Measurements from ENCODE around the gene PRDM15.

The PRDM15 gene

GRCh38 chr21:41858466-41859296 lies 20.5 kb downstream of the PRDM15 start:
- Histone ChIP-seq H3K9me3 (no peaks in the 10 kb centered on the region), H3K4me1 (no peaks in the 10 kb centered on the region), H3K27me3 (ENCODE audit: low read depth) (no peaks in the 10 kb centered on the region), H3K36me3 (replicated peaks) (peaks cover 4% of the 10 kb centered on the region), H3K4me3 (no peak overlapping the region)
- DNase-seq (ENCODE audit: low spot score in 2 of 2) = no peak
- in situ Hi-C loops (cut with MboI; ENCODE audit: low sequenced_read_pairs) = no loop called here

- no peaks in the 10 kb centered on the region for H3K27me3 ChIP-seq (ENCODE audit: low read depth)
- H3K4me3 ChIP-seq = no peak overlapping the region
- no peaks in the 10 kb centered on the region for H3K9me3 ChIP-seq
- H3K4me1 ChIP-seq = no peaks in the 10 kb centered on the region
- no peak for DNase-seq (ENCODE audit: low spot score in 2 of 2)
- peaks cover 4% of the 10 kb centered on the region for H3K36me3 ChIP-seq (replicated peaks)
- in situ Hi-C loops (cut with MboI; ENCODE audit: low sequenced_read_pairs) = no loop called here
Measured at GRCh38 chr21:41857771-41858300, 21.3 kb downstream of the PRDM15 start.

DNA sequence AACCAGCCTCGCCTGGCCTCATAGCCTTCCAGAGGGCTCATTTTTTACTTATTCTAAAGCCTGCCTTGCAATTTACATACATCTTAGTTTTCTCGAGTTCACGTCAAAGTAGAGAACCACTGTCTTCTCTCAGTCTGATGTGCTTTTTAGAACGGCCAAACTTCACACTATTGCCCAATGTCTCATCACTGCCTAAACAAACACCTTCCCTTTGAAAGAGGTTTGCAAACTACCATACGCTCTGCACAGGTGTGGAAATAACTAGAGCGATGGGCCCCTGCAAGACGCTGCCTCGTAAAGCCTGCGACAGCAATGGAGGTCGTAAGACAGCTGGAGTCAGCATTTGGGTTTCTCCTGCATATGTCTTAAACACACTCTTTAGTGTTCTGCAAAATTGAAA lies 22.6 kb downstream of the PRDM15 start:
- no peaks in the 10 kb centered on the region for H3K4me1 ChIP-seq
- H3K4me3 ChIP-seq = no peak overlapping the region
- no peak for DNase-seq (ENCODE audit: low spot score in 2 of 2)
- no peaks in the 10 kb centered on the region for H3K9me3 ChIP-seq
- H3K36me3 ChIP-seq (replicated peaks) = peaks cover 4% of the 10 kb centered on the region
- in situ Hi-C loops (cut with MboI; ENCODE audit: low sequenced_read_pairs) = no loop called here
- no peaks in the 10 kb centered on the region for H3K27me3 ChIP-seq (ENCODE audit: low read depth)

DNA sequence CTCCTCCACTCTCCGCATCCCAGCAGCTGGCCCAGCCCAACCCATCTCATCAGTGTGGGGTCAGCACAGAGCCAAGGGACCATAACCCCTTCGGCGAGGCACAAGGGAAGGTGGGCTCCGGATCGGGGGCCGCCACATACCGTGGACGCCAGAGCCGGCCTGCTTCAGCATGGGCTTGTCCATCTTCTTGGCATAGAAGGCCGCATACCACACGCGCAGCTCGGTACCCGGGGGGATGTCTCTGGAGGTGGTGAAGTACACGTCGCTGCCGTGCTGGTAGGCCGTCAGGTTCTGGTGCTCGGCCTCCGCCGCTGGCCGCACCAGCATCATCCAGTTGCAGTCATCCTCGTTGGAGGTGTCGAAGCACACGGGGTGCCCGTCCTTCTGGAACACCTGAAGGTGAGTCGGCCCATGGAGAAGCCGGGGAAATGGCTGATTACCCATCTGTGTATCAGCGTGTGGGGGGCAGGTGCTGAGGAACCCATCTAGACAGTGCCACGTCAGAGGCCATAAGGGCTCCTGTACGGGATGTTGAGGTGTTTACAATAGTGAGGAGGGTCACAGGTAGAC lies 24.6 kb downstream of the PRDM15 start:
- no peaks in the 10 kb centered on the region for H3K27me3 ChIP-seq (ENCODE audit: low read depth)
- H3K36me3 ChIP-seq (replicated peaks) = peaks cover 4% of the 10 kb centered on the region
- no peaks in the 10 kb centered on the region for H3K4me1 ChIP-seq
- in situ Hi-C loops (cut with MboI; ENCODE audit: low sequenced_read_pairs) = no loop called here
- DNase-seq (ENCODE audit: low spot score in 2 of 2) = no peak
- no peaks in the 10 kb centered on the region for H3K9me3 ChIP-seq
- H3K4me3 ChIP-seq = no peak overlapping the region

GRCh38 chr21:41852929-41853320 lies 26.2 kb downstream of the PRDM15 start:
- in situ Hi-C loops (cut with MboI; ENCODE audit: low sequenced_read_pairs) = no loop called here
- Histone ChIP-seq H3K36me3 (replicated peaks) (peaks cover 4% of the 10 kb centered on the region), H3K27me3 (ENCODE audit: low read depth) (no peaks in the 10 kb centered on the region), H3K4me1 (no peaks in the 10 kb centered on the region), H3K4me3 (no peak overlapping the region), H3K9me3 (no peaks in the 10 kb centered on the region)
- DNase-seq (ENCODE audit: low spot score in 2 of 2) = no peak

DNA sequence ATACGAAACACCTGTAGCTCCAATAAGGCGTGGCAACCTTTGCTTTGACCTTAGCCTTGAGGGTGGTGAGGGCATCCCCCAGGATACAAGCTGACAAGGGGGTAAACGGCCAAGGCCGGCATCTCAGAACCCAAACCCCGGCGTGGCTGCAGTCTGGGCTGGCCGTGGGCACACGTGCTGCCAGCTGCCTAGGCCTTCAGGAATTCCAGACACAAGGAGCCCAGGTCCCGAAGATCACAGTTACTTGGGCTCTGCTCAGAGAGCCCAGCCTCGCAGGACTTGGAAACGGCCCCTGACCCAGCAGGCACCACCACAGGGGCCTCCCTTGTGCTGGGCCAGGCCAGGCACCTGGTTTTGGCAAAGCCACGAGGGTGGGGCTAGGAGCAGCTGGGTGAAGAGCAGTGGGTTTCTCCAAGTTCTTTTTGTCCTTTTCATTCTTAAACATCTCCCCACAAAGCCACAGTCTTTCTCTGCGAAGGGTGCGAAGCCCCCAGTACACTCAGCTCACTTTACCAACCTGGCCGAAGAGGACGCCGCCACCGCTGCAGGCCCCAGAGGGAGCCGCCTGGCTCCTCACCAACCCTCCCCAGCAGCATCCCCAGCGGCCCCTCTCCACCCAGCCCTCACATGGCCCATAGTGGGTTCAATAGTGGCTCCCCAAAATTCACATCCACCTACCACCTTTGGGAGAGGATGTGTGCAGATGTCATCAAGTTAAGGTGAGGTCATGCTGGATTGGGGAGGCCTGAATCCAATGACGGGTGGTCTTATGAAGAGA lies 26.8 kb downstream of the PRDM15 start:
- Histone ChIP-seq H3K27me3 (ENCODE audit: low read depth) (no peaks in the 10 kb centered on the region), H3K4me1 (no peaks in the 10 kb centered on the region), H3K9me3 (no peaks in the 10 kb centered on the region), H3K36me3 (replicated peaks) (peaks cover 4% of the 10 kb centered on the region), H3K4me3 (no peak overlapping the region)
- in situ Hi-C loops (cut with MboI; ENCODE audit: low sequenced_read_pairs) = no loop called here
- DNase-seq (ENCODE audit: low spot score in 2 of 2) = no peak

DNA sequence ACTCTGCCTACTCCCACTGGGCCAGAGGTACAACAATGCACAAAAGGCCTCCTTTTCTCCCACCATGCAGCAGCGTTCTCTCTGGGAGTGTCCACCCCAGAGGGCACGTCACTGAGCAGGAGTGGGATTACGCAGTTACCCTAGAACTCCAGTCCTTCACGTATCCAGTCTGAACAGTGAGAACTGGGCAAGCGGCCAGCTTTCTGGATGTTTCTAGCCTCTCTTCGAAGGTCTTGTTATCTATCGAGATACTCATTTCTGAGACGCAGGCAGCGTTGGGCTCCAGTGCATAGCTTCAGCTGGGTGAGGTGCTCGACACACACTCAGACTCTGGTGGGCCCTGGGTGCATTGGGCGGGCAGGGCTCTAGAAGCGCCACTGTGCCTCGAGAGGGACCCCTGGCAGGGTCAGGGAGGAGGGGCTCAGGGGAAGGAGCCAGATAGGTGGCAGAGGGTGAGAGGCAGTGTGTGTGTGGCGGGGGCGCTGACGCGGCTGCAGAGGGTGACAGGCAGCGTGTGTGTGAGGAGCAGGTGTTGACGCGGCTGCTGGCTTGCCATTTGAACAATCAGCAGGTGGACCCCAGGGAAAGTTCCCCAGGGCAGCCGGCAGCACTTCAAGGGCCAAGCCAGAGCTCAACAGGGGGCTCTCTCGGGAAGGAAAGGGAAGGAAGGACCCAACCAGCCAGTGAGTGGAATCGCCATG lies 27.9 kb downstream of the PRDM15 start:
- in situ Hi-C loops (cut with MboI; ENCODE audit: low sequenced_read_pairs) = no loop called here
- Histone ChIP-seq H3K4me3 (no peak overlapping the region), H3K4me1 (no peaks in the 10 kb centered on the region), H3K27me3 (ENCODE audit: low read depth) (no peaks in the 10 kb centered on the region), H3K9me3 (no peaks in the 10 kb centered on the region), H3K36me3 (replicated peaks) (peaks cover 4% of the 10 kb centered on the region)
- no peak for DNase-seq (ENCODE audit: low spot score in 2 of 2)

GRCh38 chr21:41850085-41850484 lies 29.1 kb downstream of the PRDM15 start:
- no peaks in the 10 kb centered on the region for H3K9me3 ChIP-seq
- H3K27me3 ChIP-seq (ENCODE audit: low read depth) = no peaks in the 10 kb centered on the region
- H3K4me3 ChIP-seq = no peak overlapping the region
- H3K36me3 ChIP-seq (replicated peaks) = peaks cover 4% of the 10 kb centered on the region
- DNase-seq (ENCODE audit: low spot score in 2 of 2) = no peak
- no peaks in the 10 kb centered on the region for H3K4me1 ChIP-seq
- in situ Hi-C loops (cut with MboI; ENCODE audit: low sequenced_read_pairs) = no loop called here

GRCh38 chr21:41848958-41849580 lies 30.1 kb downstream of the PRDM15 start:
- no peak for DNase-seq (ENCODE audit: low spot score in 2 of 2)
- Histone ChIP-seq H3K4me1 (no peaks in the 10 kb centered on the region), H3K9me3 (no peaks in the 10 kb centered on the region), H3K27me3 (ENCODE audit: low read depth) (no peaks in the 10 kb centered on the region), H3K4me3 (no peak overlapping the region), H3K36me3 (replicated peaks) (peaks cover under 1% of the 10 kb centered on the region)
- in situ Hi-C loops (cut with MboI; ENCODE audit: low sequenced_read_pairs) = no loop called here

GRCh38 chr21:41848533-41848932 lies 30.6 kb downstream of the PRDM15 start:
- Histone ChIP-seq H3K4me1 (no peaks in the 10 kb centered on the region), H3K36me3 (replicated peaks) (no peaks in the 10 kb centered on the region), H3K9me3 (no peaks in the 10 kb centered on the region), H3K27me3 (ENCODE audit: low read depth) (no peaks in the 10 kb centered on the region), H3K4me3 (no peak overlapping the region)
- in situ Hi-C loops (cut with MboI; ENCODE audit: low sequenced_read_pairs) = no loop called here
- no peak for DNase-seq (ENCODE audit: low spot score in 2 of 2)

DNA sequence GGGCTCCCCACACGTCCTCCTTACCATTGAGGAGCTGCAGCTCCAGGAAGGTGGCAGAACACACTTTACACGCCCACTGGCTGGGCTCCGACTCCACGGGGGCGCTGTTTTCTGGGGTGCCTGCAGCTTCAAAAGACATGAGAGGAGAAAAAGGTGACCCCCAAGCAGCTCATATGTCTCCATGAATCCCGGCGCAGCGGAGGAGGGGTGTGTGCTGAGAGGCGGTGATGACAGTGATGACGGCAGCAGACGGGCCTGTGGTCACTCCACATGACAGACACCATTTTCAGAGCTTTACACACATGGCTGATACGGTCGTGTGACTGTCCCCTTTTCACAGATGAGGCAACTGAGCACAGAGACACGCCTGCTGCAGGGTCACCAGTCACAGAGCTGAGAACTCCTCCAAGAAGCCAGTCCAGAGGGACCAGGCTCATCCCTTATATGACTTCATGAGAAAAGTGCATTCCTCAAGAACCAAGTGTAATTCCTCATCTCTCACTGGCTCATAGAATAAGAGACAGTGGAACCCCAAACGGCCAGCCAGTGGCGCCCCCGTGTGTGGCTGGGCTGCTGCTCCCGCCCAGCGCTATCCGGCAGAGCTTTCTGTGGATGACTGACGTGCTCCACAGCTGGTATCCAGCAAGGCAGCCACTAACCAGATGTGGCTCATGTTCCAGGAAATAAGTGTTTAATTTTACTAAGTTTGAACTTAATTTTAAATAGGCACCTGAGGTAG lies 31.9 kb downstream of the PRDM15 start:
- DNase-seq (ENCODE audit: low spot score in 2 of 2) = peak in 1 of 2 experiments; percentile 25
- Histone ChIP-seq H3K4me1 (no peaks in the 10 kb centered on the region), H3K36me3 (replicated peaks) (no peaks in the 10 kb centered on the region), H3K27me3 (ENCODE audit: low read depth) (no peaks in the 10 kb centered on the region), H3K4me3 (no peak overlapping the region), H3K9me3 (no peaks in the 10 kb centered on the region)
- in situ Hi-C loops (cut with MboI; ENCODE audit: low sequenced_read_pairs) = no loop called here

- H3K36me3 ChIP-seq (replicated peaks) = no peaks in the 10 kb centered on the region
- in situ Hi-C loops (cut with MboI; ENCODE audit: low sequenced_read_pairs) = no loop called here
- DNase-seq (ENCODE audit: low spot score in 2 of 2) = no peak
- no peak overlapping the region for H3K4me3 ChIP-seq
- H3K27me3 ChIP-seq (ENCODE audit: low read depth) = no peaks in the 10 kb centered on the region
- no peaks in the 10 kb centered on the region for H3K4me1 ChIP-seq
- no peaks in the 10 kb centered on the region for H3K9me3 ChIP-seq
Measured at GRCh38 chr21:41846536-41846935, 32.6 kb downstream of the PRDM15 start.

DNA sequence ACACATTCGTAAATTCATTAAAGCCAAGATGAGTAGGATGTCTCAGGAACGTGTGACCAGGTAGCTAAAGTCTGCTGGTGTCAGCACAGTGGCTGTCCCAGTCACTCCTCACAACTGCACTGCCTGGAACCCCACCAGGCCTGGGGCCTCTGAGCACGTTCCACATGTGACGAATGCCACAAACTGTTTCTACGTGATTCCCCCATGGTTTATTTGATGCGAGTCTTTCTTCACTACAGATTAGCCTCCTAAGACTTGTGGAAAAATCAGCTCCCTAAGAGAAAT lies 33.2 kb downstream of the PRDM15 start:
- Histone ChIP-seq H3K36me3 (replicated peaks) (no peaks in the 10 kb centered on the region), H3K9me3 (no peaks in the 10 kb centered on the region), H3K4me1 (no peaks in the 10 kb centered on the region), H3K4me3 (no peak overlapping the region), H3K27me3 (ENCODE audit: low read depth) (no peaks in the 10 kb centered on the region)
- DNase-seq (ENCODE audit: low spot score in 2 of 2) = no peak
- in situ Hi-C loops (cut with MboI; ENCODE audit: low sequenced_read_pairs) = no loop called here
